Left lung (tissue), 10 donors: ENCODE measurements around the gene RALB. TPM values are rescaled to one million over a fixed set of nuclear protein-coding genes. Genes with fewer than 3 reads are reported as not detected.

Experiments used
- ATAC-seq: fragments of 200-7000 bp; cut with Tn5 transposase; one replicate; pipeline ENCODE4 v1.9.1; 2020; ENCODE audit warnings: moderate library complexity
- DNase-seq, 4 donors: peaks; one replicate each; pipeline ENCODE4 v3.0.0-alpha.2; 2013 to 2020
- H3K27ac ChIP-seq, 2 donors: fragments of 200-600 bp; sonication (generic) in 1 of 2; one replicate each; pipeline versions ENCODE4 v1.5.0 to v1.8.0; 2020 to 2021
- H3K27me3 ChIP-seq, 2 donors: fragments of 200-600 bp; sonication (generic) in 1 of 2; one replicate each; pipeline versions ENCODE4 v1.5.0 to v1.8.0; 2020 to 2021
- H3K36me3 ChIP-seq, 2 donors: fragments of 200-600 bp; sonication (generic) in 1 of 2; one replicate each; pipeline versions ENCODE4 v1.5.0 to v1.8.0; 2020 to 2021
- H3K4me1 ChIP-seq, 2 donors: fragments of 200-600 bp; one replicate each; pipeline ENCODE4 v1.8.0; 2021
- H3K4me3 ChIP-seq, 2 donors: fragments of 200-600 bp; sonication (generic) in 1 of 2; one replicate each; pipeline versions ENCODE4 v1.5.0 to v1.8.0; 2020 to 2021; ENCODE audit warnings: mild to moderate bottlenecking in 1 of 2
- H3K9me3 ChIP-seq, 2 donors: fragments of 200-600 bp; sonication (generic) in 1 of 2; one replicate each; pipeline versions ENCODE4 v1.5.0 to v1.8.0; 2020 to 2021
- CTCF ChIP-seq, 2 donors: fragments of 200-600 bp; sonication (generic) in 1 of 2; IDR thresholded peaks; one replicate each; pipeline versions ENCODE4 v1.5.0 to v1.8.0; 2021; ENCODE audit warnings: antibody characterized with exemption in 2 of 2
- intact Hi-C, 2 donors: fragments of 100-400 bp; cut with DNase I; formaldehyde crosslinking; loops; one replicate each; pipeline versions ENCODE4 v1.11.2 to v1.14.2; 2022
- polyA plus RNA-seq, 6 donors: library from polyadenylated mRNA; unstranded; fragments of 120-200 nt; gene quantifications; one replicate each; pipeline ENCODE4 v1.2.1, GENCODE V29; 2013; ENCODE audit not compliant: insufficient read length in 6 of 6
- total RNA-seq, 2 donors: library from RNA; stranded (reverse); fragmentation: NEBNext Ultra II Directional; extraction: Animal tissue kit (Norgen Biotek cat#: 25700); gene quantifications; one replicate each; pipeline ENCODE4 v1.2.1, GENCODE V29; 2021
- donor health status: DM: no; HTN: yes; CAD: no.
- donor health status: DM: no; HTN: no; CAD: no.

RALB gene
- total and polyA plus RNA-seq, 8 donors, result 50.5 to 143 (median 112) TPM

GRCh38 chr2:120285056-120285455 lies 32.4 kb downstream of the RALB start:
- no peaks in the 10 kb centered on the region for H3K9me3 ChIP-seq
- intact Hi-C loops, result no loop called here
- ATAC-seq (no peak), DNase-seq (no peak)
- peaks cover 3 to 23% of the 10 kb centered on the region in 2 donors for H3K4me1 ChIP-seq
- no peaks in the 10 kb centered on the region for H3K27me3 ChIP-seq
- no peak overlapping the region for H3K4me3 ChIP-seq
- H3K27ac ChIP-seq, result no peak overlapping the region
- no peak for TF ChIP-seq CTCF (IDR thresholded peaks at IDR 0.05)
- peaks cover 0 to 34% of the 10 kb centered on the region in 2 donors for H3K36me3 ChIP-seq

GRCh38 chr2:120287183-120288015 lies 34.7 kb downstream of the RALB start:
- Histone ChIP-seq H3K36me3 (peaks cover 0 to 36% of the 10 kb centered on the region in 2 donors), H3K27ac (peak overlapping the region; percentile 60 to 85), H3K4me1 (peaks cover 9 to 32% of the 10 kb centered on the region in 2 donors), H3K4me3 (no peak overlapping the region), H3K27me3 (no peaks in the 10 kb centered on the region), H3K9me3 (no peaks in the 10 kb centered on the region)
- ATAC-seq, result peak; percentile 92
- no peak for TF ChIP-seq CTCF (IDR thresholded peaks at IDR 0.05)
- DNase-seq, result no peak
- intact Hi-C loops, result no loop called here

DNA sequence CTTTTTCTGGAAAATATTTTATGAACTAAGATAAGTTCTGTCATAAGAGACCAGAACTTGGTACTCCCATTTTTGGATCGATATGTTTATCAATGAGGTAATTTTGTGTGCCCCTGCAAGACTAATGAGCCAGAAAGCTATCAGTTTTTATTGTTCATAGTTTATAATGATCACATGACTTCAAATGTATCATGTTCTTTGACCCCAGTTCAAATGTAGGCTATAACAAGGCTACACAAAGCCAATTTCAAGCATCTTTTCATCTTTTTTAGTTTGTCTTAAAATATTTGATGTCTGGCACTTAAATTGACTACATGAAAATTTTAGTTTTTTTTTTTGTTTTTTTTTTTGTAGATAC lies 35.3 kb downstream of the RALB start:
- Histone ChIP-seq H3K27me3 (no peaks in the 10 kb centered on the region), H3K9me3 (no peaks in the 10 kb centered on the region), H3K4me3 (no peak overlapping the region), H3K27ac (peak overlapping the region; percentile 60 to 85), H3K4me1 (peaks cover 11 to 35% of the 10 kb centered on the region in 2 donors), H3K36me3 (peaks cover 0 to 42% of the 10 kb centered on the region in 2 donors)
- ATAC-seq (no peak), DNase-seq (no peak)
- intact Hi-C loops, result no loop called here
- TF ChIP-seq CTCF (IDR thresholded peaks at IDR 0.05), result no peak

DNA sequence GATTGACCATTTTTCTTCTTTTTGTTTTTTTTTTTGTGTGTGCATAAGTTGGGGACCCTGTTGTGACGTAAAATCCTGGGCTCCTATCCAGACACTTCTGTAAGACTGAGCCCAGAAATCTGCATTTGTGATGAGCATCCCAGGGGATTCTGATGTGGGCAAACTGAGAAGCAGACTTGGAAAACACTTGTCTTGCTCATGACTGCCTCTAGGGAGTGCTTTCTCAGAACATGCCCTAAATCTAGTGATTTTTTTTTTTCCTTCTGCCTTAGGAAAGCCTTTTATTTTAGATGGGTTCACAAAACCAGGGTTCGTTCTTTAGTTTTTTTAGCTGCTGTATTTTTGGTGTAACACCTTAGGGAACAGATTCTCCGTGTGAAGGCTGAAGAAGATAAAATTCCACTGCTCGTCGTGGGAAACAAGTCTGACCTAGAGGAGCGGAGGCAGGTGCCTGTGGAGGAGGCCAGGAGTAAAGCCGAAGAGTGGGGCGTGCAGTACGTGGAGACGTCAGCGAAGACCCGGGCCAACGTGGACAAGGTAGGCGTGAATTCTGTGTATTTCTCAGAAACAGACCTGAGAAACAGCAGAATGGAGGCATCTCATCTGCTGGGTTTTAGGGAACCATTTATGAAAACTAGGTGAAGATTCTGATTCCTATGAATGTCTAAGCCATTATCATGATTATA lies 36.7 kb downstream of the RALB start:
- ATAC-seq (no peak), DNase-seq (no peak)
- no peak for TF ChIP-seq CTCF (IDR thresholded peaks at IDR 0.05)
- H3K4me3 ChIP-seq, result no peak overlapping the region
- no peaks in the 10 kb centered on the region for H3K9me3 ChIP-seq
- no peaks in the 10 kb centered on the region for H3K27me3 ChIP-seq
- peaks cover 11 to 35% of the 10 kb centered on the region in 2 donors for H3K4me1 ChIP-seq
- H3K27ac ChIP-seq, result no peak overlapping the region
- intact Hi-C loops, result no loop called here
- H3K36me3 ChIP-seq, result peaks cover 0 to 56% of the 10 kb centered on the region in 2 donors

GRCh38 chr2:120290737-120291136 lies 38.1 kb downstream of the RALB start:
- DNase-seq, result no peak
- Histone ChIP-seq H3K27me3 (no peaks in the 10 kb centered on the region), H3K36me3 (peaks cover 0 to 69% of the 10 kb centered on the region in 2 donors), H3K27ac (no peak overlapping the region), H3K9me3 (no peaks in the 10 kb centered on the region), H3K4me1 (peaks cover 11 to 35% of the 10 kb centered on the region in 2 donors), H3K4me3 (no peak overlapping the region)
- intact Hi-C loops, result no loop called here
- ATAC-seq, result no peak
- TF ChIP-seq CTCF (IDR thresholded peaks at IDR 0.05), result no peak
